Lung (tissue), 12 donors: Measurements from ENCODE around the gene FILIP1L. TPM values are rescaled to one million over a fixed set of nuclear protein-coding genes. Genes with fewer than 3 reads are reported as not detected.

ENCODE experiments used
- ATAC-seq: fragments of 200-7000 bp; cut with Tn5 transposase; one replicate; pipeline ENCODE4 v1.9.1; 2020; ENCODE audit warnings: moderate number of reproducible peaks; ENCODE audit not compliant: insufficient read depth, low FRiP score
- DNase-seq, 3 donors: peaks; one replicate each; pipeline ENCODE4 v3.0.0-alpha.2; 2013 to 2017
- H3K27ac ChIP-seq, 2 donors: one replicate each; pipeline ENCODE4 v1.5.1; 2013; ENCODE audit warnings: mild to moderate bottlenecking in 2 of 2, moderate library complexity in 2 of 2, control low read depth in 1 of 2, inconsistent platforms in 1 of 2, low read depth in 1 of 2, low read length in 1 of 2
- H3K27me3 ChIP-seq, 3 donors: one replicate each; pipeline ENCODE4 v1.5.1; 2013; ENCODE audit warnings: low read length in 2 of 3; ENCODE audit not compliant: control insufficient read depth in 3 of 3, insufficient read depth in 3 of 3
- H3K36me3 ChIP-seq, 4 donors: one replicate each; pipeline ENCODE4 v1.5.1; 2013; ENCODE audit warnings: low read length in 4 of 4, mild to moderate bottlenecking in 1 of 4, moderate library complexity in 1 of 4; ENCODE audit not compliant: control insufficient read depth in 4 of 4, insufficient read depth in 4 of 4
- H3K4me1 ChIP-seq, 5 donors: one replicate each; pipeline ENCODE4 v1.5.1; 2013; ENCODE audit warnings: low read length in 5 of 5, mild to moderate bottlenecking in 2 of 5, moderate library complexity in 1 of 5; ENCODE audit not compliant: control insufficient read depth in 5 of 5, insufficient read depth in 5 of 5
- H3K4me3 ChIP-seq: one replicate; pipeline ENCODE4 v1.5.1; 2013; ENCODE audit warnings: mild to moderate bottlenecking, control low read depth, moderate library complexity
- H3K9ac ChIP-seq, 2 donors: one replicate each; pipeline ENCODE4 v1.5.1; 2013; ENCODE audit warnings: low read length in 2 of 2, control low read depth in 1 of 2; ENCODE audit not compliant: insufficient read depth in 1 of 2
- H3K9me3 ChIP-seq, 4 donors: one replicate each; pipeline ENCODE4 v1.5.1; 2013; ENCODE audit warnings: low read length in 3 of 4, mild to moderate bottlenecking in 1 of 4, moderate library complexity in 1 of 4; ENCODE audit not compliant: control insufficient read depth in 4 of 4, insufficient read depth in 3 of 4
- WGBS, 2 donors: extraction: QIAGEN DNeasy Blood & Tissue Kit; methylation state at CpG; one replicate each; pipeline ENCODE4 v1.1.7; 2013; 5-methylcytosine and 5-hydroxymethylcytosine counted together
- polyA plus RNA-seq, 2 donors: library from polyadenylated mRNA; stranded (reverse); fragments of 200-250 nt; gene quantifications; one replicate each; pipeline ENCODE4 v1.2.1, GENCODE V29; 2013
- total RNA-seq, 2 donors: library from RNA; depleted of rRNA in 1 of 2; stranded (reverse); fragments of >200 nt in 1 of 2; gene quantifications; one replicate each; pipeline ENCODE4 v1.2.1, GENCODE V29; 2014 to 2021
- TF ChIP-seq, protein P1 (sequence below): IDR thresholded peaks from 2 replicates; pipeline ENCODE4 v1.5.1; 2012; ENCODE audit warnings: mild to moderate bottlenecking; ENCODE audit errors: control extremely low read depth, extremely low read depth
- donor health status: control.
- donor health status: control.
- donor health status: Bipolar disorder and iron deficiency.
- donor health status: healthy.
- donor health status: DM: yes; HTN: yes; CAD: no.

The FILIP1L gene
- total and polyA plus RNA-seq, 4 donors: 8.3 to 27.8 (median 22.5) TPM

GRCh38 chr3:100086401-100086800 is 27.9 kb downstream of the FILIP1L start:
- DNase-seq: no peak
- Histone ChIP-seq H3K9ac (no peak overlapping the region), H3K9me3 (no peaks in the 10 kb centered on the region), H3K4me1 (peaks cover 0 to 18% (median 0%) of the 10 kb centered on the region in 5 donors), H3K27me3 (no peaks in the 10 kb centered on the region), H3K4me3 (no peak overlapping the region), H3K36me3 (no peaks in the 10 kb centered on the region), H3K27ac (no peak overlapping the region)
- TF ChIP-seq, protein P1, sequence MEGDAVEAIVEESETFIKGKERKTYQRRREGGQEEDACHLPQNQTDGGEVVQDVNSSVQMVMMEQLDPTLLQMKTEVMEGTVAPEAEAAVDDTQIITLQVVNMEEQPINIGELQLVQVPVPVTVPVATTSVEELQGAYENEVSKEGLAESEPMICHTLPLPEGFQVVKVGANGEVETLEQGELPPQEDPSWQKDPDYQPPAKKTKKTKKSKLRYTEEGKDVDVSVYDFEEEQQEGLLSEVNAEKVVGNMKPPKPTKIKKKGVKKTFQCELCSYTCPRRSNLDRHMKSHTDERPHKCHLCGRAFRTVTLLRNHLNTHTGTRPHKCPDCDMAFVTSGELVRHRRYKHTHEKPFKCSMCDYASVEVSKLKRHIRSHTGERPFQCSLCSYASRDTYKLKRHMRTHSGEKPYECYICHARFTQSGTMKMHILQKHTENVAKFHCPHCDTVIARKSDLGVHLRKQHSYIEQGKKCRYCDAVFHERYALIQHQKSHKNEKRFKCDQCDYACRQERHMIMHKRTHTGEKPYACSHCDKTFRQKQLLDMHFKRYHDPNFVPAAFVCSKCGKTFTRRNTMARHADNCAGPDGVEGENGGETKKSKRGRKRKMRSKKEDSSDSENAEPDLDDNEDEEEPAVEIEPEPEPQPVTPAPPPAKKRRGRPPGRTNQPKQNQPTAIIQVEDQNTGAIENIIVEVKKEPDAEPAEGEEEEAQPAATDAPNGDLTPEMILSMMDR: no peak
- ATAC-seq: no peak
- 67 to 86% methylated on average over 1 of the region's 1 CpG for WGBS, 2 donors

GRCh38 chr3:100084100-100084806 is 30.0 kb downstream of the FILIP1L start:
- H3K9me3 ChIP-seq: no peaks in the 10 kb centered on the region
- H3K27ac ChIP-seq: no peak overlapping the region

GRCh38 chr3:100083209-100083608 is 31.1 kb downstream of the FILIP1L start:
- Histone ChIP-seq H3K4me1 (peaks cover 0 to 18% (median 0%) of the 10 kb centered on the region in 5 donors), H3K36me3 (no peaks in the 10 kb centered on the region), H3K9ac (no peak overlapping the region), H3K27me3 (no peaks in the 10 kb centered on the region), H3K27ac (no peak overlapping the region), H3K9me3 (no peaks in the 10 kb centered on the region), H3K4me3 (no peak overlapping the region)
- TF ChIP-seq, protein P1: no peak
- DNase-seq (no peak), ATAC-seq (no peak)
- 81 to 84% methylated on average over 6 of the region's 6 CpGs for WGBS, 2 donors

More at GRCh38 chr3:100084100-100084806, 30.0 kb downstream of the FILIP1L start:
- Histone ChIP-seq H3K4me1 (peaks cover 0 to 18% (median 0%) of the 10 kb centered on the region in 5 donors), H3K9ac (no peak overlapping the region), H3K36me3 (no peaks in the 10 kb centered on the region), H3K27me3 (no peaks in the 10 kb centered on the region), H3K4me3 (no peak overlapping the region)
- ATAC-seq: no peak
- DNase-seq: no peak
- whole genome bisulfite sequencing, 2 donors: 58 to 83% methylated on average over 7 of the region's 7 CpGs
- TF ChIP-seq, protein P1: no peak
